Muscle layer of duodenum (tissue), 2 donors: ENCODE results near the gene BRPF3.
"Not testable (repeated sequence)": the region's sequence is repeated elsewhere in the genome, so short reads cannot be mapped to it uniquely, and the experiment has no call there.

ENCODE experiments used
- H3K27ac ChIP-seq: one replicate; pipeline ENCODE4 v1.7.0; 2013; ENCODE audit warnings: mild to moderate bottlenecking, low read length
- H3K27me3 ChIP-seq: one replicate; pipeline ENCODE4 v1.7.0; 2013; ENCODE audit warnings: low read depth, mild to moderate bottlenecking, control low read depth, low read length
- H3K36me3 ChIP-seq, 2 donors: one replicate each; pipeline ENCODE4 v1.7.0; 2013; ENCODE audit warnings: low read length in 2 of 2, control low read depth in 1 of 2, mild to moderate bottlenecking in 1 of 2; ENCODE audit not compliant: insufficient read depth in 2 of 2, control insufficient read depth in 1 of 2
- H3K4me1 ChIP-seq, 2 donors: one replicate each; pipeline ENCODE4 v1.7.0; 2013; ENCODE audit warnings: low read length in 2 of 2, mild to moderate bottlenecking in 2 of 2, control low read depth in 1 of 2, moderate library complexity in 1 of 2; ENCODE audit not compliant: insufficient read depth in 2 of 2, control insufficient read depth in 1 of 2
- H3K4me3 ChIP-seq, 2 donors: one replicate each; pipeline ENCODE4 v1.7.0; 2013; ENCODE audit warnings: low read length in 2 of 2, low read depth in 1 of 2, mild to moderate bottlenecking in 1 of 2
- H3K9me3 ChIP-seq, 2 donors: one replicate each; pipeline ENCODE4 v1.7.0; 2013; ENCODE audit warnings: low read length in 2 of 2, control low read depth in 1 of 2, mild to moderate bottlenecking in 1 of 2; ENCODE audit not compliant: control insufficient read depth in 1 of 2
- donor health status: healthy.

BRPF3 gene

GRCh38 chr6:36201612-36202011 is 5.1 kb downstream of the BRPF3 start:
- Histone ChIP-seq H3K4me3 (no peak overlapping the region), H3K4me1 (peaks cover 8 to 33% of the 10 kb centered on the region in 2 donors), H3K27ac (no peak overlapping the region), H3K27me3 (no peaks in the 10 kb centered on the region), H3K9me3 (no peaks in the 10 kb centered on the region), H3K36me3 (peaks cover 41 to 61% of the 10 kb centered on the region in 2 donors)

DNA sequence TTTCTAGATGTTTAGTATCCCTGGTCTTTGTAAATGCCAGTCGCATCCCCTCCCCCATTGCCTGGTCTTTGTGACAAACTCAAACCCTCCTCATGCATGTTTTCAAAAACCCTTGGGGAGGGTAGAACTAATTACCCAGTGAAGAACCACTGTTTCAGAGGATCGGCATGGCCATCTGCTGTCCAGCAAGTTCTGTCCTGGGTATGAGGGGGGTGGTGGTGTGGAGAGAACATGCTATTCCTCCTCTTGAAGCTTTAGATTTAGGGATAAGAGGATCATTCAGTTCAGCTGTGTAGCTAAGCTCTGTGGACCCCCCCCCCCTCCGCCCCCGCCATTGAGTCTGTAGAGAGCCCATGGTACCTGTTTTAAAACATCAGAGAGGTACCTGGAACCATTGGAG is 5.6 kb downstream of the BRPF3 start:
- Histone ChIP-seq H3K4me1 (peaks cover 8 to 33% of the 10 kb centered on the region in 2 donors), H3K27ac (no peak overlapping the region), H3K9me3 (no peaks in the 10 kb centered on the region), H3K4me3 (no peak overlapping the region), H3K36me3 (peaks cover 41 to 66% of the 10 kb centered on the region in 2 donors), H3K27me3 (no peaks in the 10 kb centered on the region)

DNA sequence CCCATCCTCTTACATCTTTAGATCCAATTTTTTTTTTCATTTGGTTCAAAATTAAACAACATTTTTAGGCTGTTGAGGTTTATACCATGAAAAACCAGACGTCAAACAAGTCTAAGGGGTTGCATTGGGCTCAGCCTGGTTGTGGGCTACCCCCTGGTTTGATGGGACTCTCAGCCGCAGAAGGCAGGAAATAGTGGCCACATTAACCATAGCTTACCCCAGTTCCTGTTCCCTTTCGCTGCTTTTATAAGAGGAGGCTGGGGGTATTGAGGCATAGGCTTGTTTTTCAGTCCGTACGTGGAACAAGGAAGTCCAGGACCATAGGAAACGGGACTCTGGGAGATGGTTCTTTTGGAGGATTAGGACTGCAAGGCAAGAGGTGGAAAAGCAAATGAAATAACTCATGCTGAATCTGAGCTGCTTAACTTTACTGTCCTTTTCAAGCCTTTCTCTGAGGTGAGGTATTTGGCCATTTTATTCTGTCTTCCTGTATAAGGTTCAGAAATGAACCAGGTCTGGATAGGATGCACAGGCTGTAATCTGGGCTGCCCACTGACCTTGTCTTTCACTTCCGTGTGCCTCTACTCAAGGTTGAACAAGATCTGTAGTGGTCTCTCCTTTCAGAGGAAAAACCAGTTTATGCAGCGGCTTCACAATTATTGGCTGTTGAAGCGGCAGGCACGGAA is 7.7 kb downstream of the BRPF3 start:
- H3K27me3 ChIP-seq, result no peaks in the 10 kb centered on the region
- H3K4me1 ChIP-seq, result peaks cover 0 to 19% of the 10 kb centered on the region in 2 donors
- H3K9me3 ChIP-seq, result no peaks in the 10 kb centered on the region
- peaks cover 59 to 86% of the 10 kb centered on the region in 2 donors for H3K36me3 ChIP-seq
- no peak overlapping the region for H3K4me3 ChIP-seq
- H3K27ac ChIP-seq, result no peak overlapping the region

DNA sequence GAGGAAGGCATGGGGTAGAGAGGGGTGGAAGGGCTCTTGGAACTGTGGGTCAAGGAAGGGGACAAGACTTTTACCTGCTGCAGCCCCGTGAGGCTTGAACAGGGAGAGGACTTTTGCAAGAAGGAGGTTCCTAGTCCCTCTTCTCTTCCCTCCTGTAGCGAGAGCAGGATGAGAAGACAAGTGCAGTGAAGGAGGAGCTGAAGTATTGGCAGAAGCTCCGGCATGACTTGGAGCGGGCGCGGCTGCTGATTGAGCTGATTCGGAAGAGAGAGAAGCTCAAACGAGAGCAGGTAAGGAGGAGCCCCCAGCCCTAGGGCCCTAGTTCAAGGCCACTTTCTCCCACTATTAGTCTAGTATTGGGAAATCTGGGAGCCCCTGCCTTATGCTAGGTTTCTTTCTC is 10.6 kb downstream of the BRPF3 start:
- Histone ChIP-seq H3K36me3 (peaks cover 67 to 89% of the 10 kb centered on the region in 2 donors), H3K4me3 (no peak overlapping the region), H3K4me1 (peaks cover 0 to 6% of the 10 kb centered on the region in 2 donors), H3K27ac (no peak overlapping the region), H3K27me3 (no peaks in the 10 kb centered on the region), H3K9me3 (no peaks in the 10 kb centered on the region)

GRCh38 chr6:36209606-36210005 is 13.1 kb downstream of the BRPF3 start:
- Histone ChIP-seq H3K9me3 (no peaks in the 10 kb centered on the region), H3K4me1 (no peaks in the 10 kb centered on the region), H3K27ac (no peak overlapping the region), H3K36me3 (peaks cover 77 to 94% of the 10 kb centered on the region in 2 donors), H3K4me3 (no peak overlapping the region), H3K27me3 (no peaks in the 10 kb centered on the region)

GRCh38 chr6:36210182-36210581 is 13.6 kb downstream of the BRPF3 start:
- Histone ChIP-seq H3K27ac (no peak overlapping the region), H3K4me3 (no peak overlapping the region), H3K27me3 (no peaks in the 10 kb centered on the region), H3K9me3 (no peaks in the 10 kb centered on the region), H3K4me1 (no peaks in the 10 kb centered on the region), H3K36me3 (peaks cover 76 to 95% of the 10 kb centered on the region in 2 donors)

GRCh38 chr6:36210886-36211595 is 14.5 kb downstream of the BRPF3 start:
- peaks cover 68 to 90% of the 10 kb centered on the region in 2 donors for H3K36me3 ChIP-seq

DNA sequence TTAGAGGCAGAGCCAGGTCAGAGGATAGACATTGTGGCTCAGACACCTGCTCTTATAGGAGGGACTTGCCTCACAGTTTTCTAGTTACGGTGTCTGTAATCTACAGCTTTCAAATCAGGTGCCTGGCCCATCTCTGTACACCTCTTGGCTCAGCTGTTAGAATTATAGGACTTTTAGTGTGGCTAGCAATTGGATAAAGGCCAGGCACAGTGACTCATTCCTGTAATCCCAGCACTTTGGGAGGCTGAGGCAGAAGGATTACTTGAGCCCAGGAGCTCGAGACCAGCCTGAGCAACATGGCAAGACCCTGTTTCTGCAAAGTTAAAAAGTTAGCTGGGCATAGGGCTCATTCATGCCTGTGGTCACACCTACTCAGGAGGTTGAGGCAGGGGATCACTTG is 20.0 kb downstream of the BRPF3 start:
- no peaks in the 10 kb centered on the region for H3K4me1 ChIP-seq
- H3K36me3 ChIP-seq, result peaks cover 58 to 76% of the 10 kb centered on the region in 2 donors
- H3K27me3 ChIP-seq, result no peaks in the 10 kb centered on the region
- no peaks in the 10 kb centered on the region for H3K9me3 ChIP-seq
- H3K27ac ChIP-seq, result no peak overlapping the region
- no peak overlapping the region for H3K4me3 ChIP-seq

More at GRCh38 chr6:36210886-36211595, 14.5 kb downstream of the BRPF3 start:
- H3K4me1 ChIP-seq, result no peaks in the 10 kb centered on the region
- no peak overlapping the region for H3K4me3 ChIP-seq
- H3K27me3 ChIP-seq, result no peaks in the 10 kb centered on the region
- H3K9me3 ChIP-seq, result no peaks in the 10 kb centered on the region
- no peak overlapping the region for H3K27ac ChIP-seq

- Histone ChIP-seq H3K4me1 (no peaks in the 10 kb centered on the region), H3K36me3 (peaks cover 55 to 76% of the 10 kb centered on the region in 2 donors), H3K4me3 (no peak overlapping the region), H3K27ac (no peak overlapping the region), H3K27me3 (no peaks in the 10 kb centered on the region), H3K9me3 (no peaks in the 10 kb centered on the region)
These were observed 20.6 kb downstream of the BRPF3 start for GRCh38 chr6:36217188-36217587.

DNA sequence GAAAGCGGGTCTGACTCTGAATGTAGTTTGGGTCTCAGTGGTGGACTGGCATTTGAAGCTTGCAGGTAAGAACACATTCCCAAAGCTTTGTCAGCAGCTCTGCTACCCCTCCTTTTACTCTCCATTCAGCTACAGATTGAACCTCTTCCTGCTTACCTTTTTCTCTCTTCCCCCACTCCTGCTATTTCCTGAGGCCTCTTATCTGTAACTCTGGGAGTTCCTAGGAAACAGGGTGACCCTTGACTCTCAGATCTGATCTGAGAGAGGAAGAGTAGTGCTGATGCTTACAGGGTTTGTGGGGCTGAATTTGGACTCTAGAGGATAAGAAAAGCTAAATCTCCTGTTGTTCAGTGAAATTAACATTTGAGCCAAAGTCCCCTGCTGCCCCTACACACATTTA is 21.4 kb downstream of the BRPF3 start:
- H3K27me3 ChIP-seq, result no peaks in the 10 kb centered on the region
- no peak overlapping the region for H3K4me3 ChIP-seq
- H3K9me3 ChIP-seq, result no peaks in the 10 kb centered on the region
- H3K36me3 ChIP-seq, result peaks cover 59 to 77% of the 10 kb centered on the region in 2 donors
- H3K27ac ChIP-seq, result no peak overlapping the region
- H3K4me1 ChIP-seq, result no peaks in the 10 kb centered on the region

DNA sequence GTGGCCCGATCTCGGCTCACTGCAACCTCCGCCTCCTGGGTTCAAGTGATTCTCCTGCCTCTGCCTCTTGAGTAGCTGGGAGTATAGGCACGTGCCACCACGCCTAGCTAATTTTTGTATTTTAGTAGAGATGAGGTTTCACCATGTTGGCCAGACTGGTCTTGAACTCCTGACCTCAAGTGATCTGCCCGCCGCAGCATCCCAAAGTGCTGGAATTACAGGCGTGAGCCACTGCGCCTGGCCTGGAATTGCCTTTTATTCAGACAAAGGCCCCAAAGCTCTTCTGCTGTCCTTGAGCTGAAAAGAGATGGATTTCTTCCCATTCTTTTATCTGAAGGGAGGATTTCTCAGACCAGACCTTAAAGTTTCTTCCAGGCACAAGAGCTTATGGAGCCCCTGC is 22.0 kb downstream of the BRPF3 start:
- H3K4me3 ChIP-seq, H3K9me3 ChIP-seq, H3K27me3 ChIP-seq, H3K4me1 ChIP-seq, H3K27ac ChIP-seq: not testable (repeated sequence)
- peaks cover 62 to 78% of the 10 kb centered on the region in 2 donors for H3K36me3 ChIP-seq
